Astrocyte (in vitro differentiated cells and primary cell): ENCODE measurements around the gene GNPTG.

Source experiments
- EZH2 ChIP-seq: IDR thresholded peaks from 2 replicates; pipeline ENCODE4 v1.6.1; 2012; ENCODE audit warnings: mild to moderate bottlenecking, low read length, inconsistent platforms; ENCODE audit not compliant: insufficient read depth
- TF ChIP-seq, protein P1 (sequence below): IDR thresholded peaks from 2 replicates; pipeline ENCODE4 v1.5.1; 2011; ENCODE audit warnings: low read depth, mild to moderate bottlenecking, inconsistent platforms, low read length, moderate library complexity; ENCODE audit not compliant: insufficient read depth

DNA sequence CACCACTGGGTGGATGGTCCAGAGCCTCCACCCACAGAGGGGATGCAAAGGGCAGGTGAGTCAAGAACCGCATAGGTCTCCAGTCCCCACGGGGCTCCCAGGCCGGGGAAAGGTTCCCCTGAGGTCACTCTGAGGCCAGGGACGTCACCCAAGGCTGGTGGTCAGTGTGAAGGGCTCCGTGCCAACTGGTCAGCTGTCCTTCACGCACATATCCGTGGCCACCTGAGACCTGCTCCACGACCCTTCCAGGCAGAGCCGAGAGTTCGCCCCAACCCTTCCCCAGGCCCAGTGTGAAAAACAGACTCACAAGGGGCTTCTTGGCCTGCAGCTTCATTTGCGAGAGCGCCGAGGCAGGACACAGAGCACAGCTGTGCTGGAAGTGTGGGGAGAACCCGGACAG, 2.8 kb upstream of the GNPTG start:
- TF ChIP-seq, protein P1, sequence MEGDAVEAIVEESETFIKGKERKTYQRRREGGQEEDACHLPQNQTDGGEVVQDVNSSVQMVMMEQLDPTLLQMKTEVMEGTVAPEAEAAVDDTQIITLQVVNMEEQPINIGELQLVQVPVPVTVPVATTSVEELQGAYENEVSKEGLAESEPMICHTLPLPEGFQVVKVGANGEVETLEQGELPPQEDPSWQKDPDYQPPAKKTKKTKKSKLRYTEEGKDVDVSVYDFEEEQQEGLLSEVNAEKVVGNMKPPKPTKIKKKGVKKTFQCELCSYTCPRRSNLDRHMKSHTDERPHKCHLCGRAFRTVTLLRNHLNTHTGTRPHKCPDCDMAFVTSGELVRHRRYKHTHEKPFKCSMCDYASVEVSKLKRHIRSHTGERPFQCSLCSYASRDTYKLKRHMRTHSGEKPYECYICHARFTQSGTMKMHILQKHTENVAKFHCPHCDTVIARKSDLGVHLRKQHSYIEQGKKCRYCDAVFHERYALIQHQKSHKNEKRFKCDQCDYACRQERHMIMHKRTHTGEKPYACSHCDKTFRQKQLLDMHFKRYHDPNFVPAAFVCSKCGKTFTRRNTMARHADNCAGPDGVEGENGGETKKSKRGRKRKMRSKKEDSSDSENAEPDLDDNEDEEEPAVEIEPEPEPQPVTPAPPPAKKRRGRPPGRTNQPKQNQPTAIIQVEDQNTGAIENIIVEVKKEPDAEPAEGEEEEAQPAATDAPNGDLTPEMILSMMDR, result no peak
- no peak for TF ChIP-seq EZH2
